ENCODE measurements around the gene ATP6V1F. TPM values are rescaled to one million over a fixed set of nuclear protein-coding genes. Genes with fewer than 3 reads are reported as not detected.
A peak's percentile ranks its signal among the peaks of the same experiment; 100 is the strongest.

The ATP6V1F gene
- total RNA-seq, 1 donor from 2014 or later = 133 TPM

DNA sequence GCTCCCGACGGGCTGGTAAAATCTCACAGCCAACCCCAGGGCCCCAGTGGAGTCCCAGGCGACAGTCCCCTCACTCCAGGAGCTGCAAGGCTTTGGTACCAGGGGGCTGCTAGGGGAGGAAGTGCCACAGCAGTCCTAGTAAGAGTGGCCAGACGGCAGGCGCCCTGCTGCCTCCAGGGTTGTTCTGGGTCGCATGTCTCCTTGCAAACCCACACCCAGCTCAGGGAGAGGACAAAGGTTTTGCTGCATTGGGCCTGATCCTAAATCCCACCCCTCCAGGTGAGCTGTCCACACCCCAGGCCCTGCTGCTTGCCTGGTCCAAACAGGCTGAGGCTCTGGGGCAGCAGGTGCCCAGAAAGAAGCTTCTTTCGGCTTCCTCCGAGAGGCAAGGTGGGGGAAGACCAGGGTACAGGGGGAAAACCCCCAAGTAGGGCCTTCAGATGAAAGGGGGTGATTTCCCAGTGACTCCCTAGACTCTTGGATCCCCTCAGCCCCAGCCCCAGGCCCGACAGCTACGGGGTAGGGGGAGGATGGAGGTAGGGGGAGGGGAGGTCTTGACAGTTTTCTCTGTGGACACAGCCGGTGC, 52.0 kb downstream of the ATP6V1F start:
- TF ChIP-seq, protein P1, sequence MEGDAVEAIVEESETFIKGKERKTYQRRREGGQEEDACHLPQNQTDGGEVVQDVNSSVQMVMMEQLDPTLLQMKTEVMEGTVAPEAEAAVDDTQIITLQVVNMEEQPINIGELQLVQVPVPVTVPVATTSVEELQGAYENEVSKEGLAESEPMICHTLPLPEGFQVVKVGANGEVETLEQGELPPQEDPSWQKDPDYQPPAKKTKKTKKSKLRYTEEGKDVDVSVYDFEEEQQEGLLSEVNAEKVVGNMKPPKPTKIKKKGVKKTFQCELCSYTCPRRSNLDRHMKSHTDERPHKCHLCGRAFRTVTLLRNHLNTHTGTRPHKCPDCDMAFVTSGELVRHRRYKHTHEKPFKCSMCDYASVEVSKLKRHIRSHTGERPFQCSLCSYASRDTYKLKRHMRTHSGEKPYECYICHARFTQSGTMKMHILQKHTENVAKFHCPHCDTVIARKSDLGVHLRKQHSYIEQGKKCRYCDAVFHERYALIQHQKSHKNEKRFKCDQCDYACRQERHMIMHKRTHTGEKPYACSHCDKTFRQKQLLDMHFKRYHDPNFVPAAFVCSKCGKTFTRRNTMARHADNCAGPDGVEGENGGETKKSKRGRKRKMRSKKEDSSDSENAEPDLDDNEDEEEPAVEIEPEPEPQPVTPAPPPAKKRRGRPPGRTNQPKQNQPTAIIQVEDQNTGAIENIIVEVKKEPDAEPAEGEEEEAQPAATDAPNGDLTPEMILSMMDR (IDR thresholded peaks at IDR 0.05; ENCODE audit: partially characterized antibody, unreplicated experiment) = no peak
- H3K27me3 Mint-ChIP-seq (ENCODE audit: unreplicated experiment) = peaks cover 23% of the 10 kb centered on the region
- no peak overlapping the region for H3K4me3 Mint-ChIP-seq (ENCODE audit: unreplicated experiment)
- no peaks in the 10 kb centered on the region for H3K36me3 Mint-ChIP-seq (ENCODE audit: unreplicated experiment)
- H3K9me3 Mint-ChIP-seq (ENCODE audit: unreplicated experiment) = peaks cover 2% of the 10 kb centered on the region
- no peak overlapping the region for H3K27ac Mint-ChIP-seq (ENCODE audit: unreplicated experiment)
- DNase-seq = no peak
- peaks cover 18% of the 10 kb centered on the region for H3K4me1 Mint-ChIP-seq (ENCODE audit: low read depth, unreplicated experiment)

DNA sequence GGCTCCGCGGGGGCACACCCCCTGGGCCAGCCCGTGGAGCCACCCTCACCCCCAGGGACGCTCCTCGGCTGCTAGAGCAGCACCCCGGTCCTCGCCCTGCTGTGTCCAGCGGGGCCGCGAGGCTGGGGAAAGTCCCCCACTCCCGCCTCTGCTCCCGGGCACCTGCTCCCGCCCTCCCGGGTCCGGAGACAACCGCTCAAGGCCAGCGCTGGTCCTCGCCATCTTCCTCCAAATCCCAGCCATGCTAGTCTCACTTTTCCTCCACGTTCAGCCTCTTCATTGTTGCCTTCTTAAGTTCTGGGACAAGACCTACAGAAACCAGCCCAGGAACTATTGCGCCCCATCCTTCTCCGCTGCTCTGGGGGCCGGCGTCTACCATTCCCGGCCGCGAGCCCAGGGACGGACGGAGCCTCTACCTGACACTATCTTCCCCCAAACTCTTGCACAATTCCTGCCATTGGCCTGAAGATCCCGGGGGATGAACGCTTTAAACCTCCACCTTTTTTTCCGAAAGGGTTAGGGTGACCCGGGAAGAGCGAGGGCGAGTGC, 52.7 kb downstream of the ATP6V1F start:
- H3K27me3 Mint-ChIP-seq (ENCODE audit: unreplicated experiment) = peaks cover 23% of the 10 kb centered on the region
- no peaks in the 10 kb centered on the region for H3K36me3 Mint-ChIP-seq (ENCODE audit: unreplicated experiment)
- DNase-seq = no peak
- TF ChIP-seq, protein P1 (IDR thresholded peaks at IDR 0.05; ENCODE audit: partially characterized antibody, unreplicated experiment) = no peak
- peak overlapping the region; percentile 69 for H3K4me3 Mint-ChIP-seq (ENCODE audit: unreplicated experiment)
- H3K9me3 Mint-ChIP-seq (ENCODE audit: unreplicated experiment) = peaks cover 3% of the 10 kb centered on the region
- peaks cover 21% of the 10 kb centered on the region for H3K4me1 Mint-ChIP-seq (ENCODE audit: low read depth, unreplicated experiment)
- H3K27ac Mint-ChIP-seq (ENCODE audit: unreplicated experiment) = no peak overlapping the region

Other genes starting within 250 kb of the ATP6V1F start
- 8.2 TPM for gene GARIN1A, start 190.6 kb upstream of the ATP6V1F start, total RNA-seq (ENCODE audit: unreplicated experiment)
- gene CALU, start 123.5 kb upstream of the ATP6V1F start, total RNA-seq (ENCODE audit: unreplicated experiment) = 63.6 TPM
- gene OPN1SW, start 87.1 kb upstream of the ATP6V1F start, total RNA-seq (ENCODE audit: unreplicated experiment) = not detected
- gene CCDC136, start 70.9 kb upstream of the ATP6V1F start, total RNA-seq (ENCODE audit: unreplicated experiment) = 202 TPM
- 241 TPM for gene FLNC, start 32.5 kb upstream of the ATP6V1F start, total RNA-seq (ENCODE audit: unreplicated experiment)
- gene KCP, start 47.9 kb downstream of the ATP6V1F start, total RNA-seq (ENCODE audit: unreplicated experiment) = 2.2 TPM
- gene IRF5, start 75.1 kb downstream of the ATP6V1F start, total RNA-seq (ENCODE audit: unreplicated experiment) = not detected
- gene TNPO3, start 192.3 kb downstream of the ATP6V1F start, total RNA-seq (ENCODE audit: unreplicated experiment) = 53.8 TPM